ENCODE results near the gene MTG2.

Gene MTG2

DNA sequence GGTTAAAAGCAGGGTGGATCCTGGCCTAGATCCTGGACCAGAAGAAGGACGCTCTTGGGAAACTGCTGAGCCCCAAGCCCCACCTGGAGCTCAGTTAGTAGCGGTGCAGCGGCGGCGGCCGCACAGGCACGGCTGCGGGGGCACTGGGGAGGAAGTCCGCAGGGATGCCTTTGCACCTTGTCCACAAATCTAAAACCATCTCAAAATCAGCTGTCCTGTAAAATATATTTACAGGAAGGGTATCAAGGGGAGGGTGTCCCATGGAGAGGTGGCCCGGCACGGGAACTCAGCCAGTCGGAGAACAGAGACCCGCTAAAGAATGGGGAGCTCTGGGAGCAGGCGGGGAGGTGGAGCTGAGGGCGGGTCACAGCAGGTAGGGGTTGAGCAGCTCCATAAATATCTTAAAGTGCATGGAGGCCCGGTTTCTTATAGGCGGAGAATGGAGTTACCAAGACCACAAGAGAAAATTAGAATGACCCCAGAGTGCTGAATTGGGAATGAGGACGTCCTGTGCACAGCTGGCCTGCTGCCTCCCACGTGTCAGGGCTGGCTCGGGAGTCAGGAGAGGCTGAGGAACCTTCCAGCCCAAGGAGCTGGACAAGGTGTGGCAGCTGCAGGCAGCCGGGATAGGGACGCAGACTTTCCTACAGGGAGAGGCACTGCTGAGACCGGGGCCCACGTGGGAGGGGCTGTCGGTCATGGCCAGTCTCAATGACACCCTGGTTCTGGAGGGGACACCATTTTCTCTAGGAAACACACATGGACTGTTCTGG, 8.0 kb downstream of the MTG2 start:
- DNase-seq (ENCODE audit: low spot score), result no peak
- TF ChIP-seq CTCF (IDR thresholded peaks at IDR 0.05; ENCODE audit: extremely low read depth, insufficient read depth, missing control alignments), result no peak
- in situ Hi-C loops (cut with MboI; ENCODE audit: low pct_unique_long_range_greater_than_20kb, low sequenced_read_pairs, unreplicated experiment), result no loop called here

GRCh38 chr20:62191781-62192559, 9.1 kb downstream of the MTG2 start:
- TF ChIP-seq CTCF (IDR thresholded peaks at IDR 0.05; ENCODE audit: extremely low read depth, insufficient read depth, missing control alignments), result no peak
- no peak for DNase-seq (ENCODE audit: low spot score)
- in situ Hi-C loops (cut with MboI; ENCODE audit: low pct_unique_long_range_greater_than_20kb, low sequenced_read_pairs, unreplicated experiment), result no loop called here

- in situ Hi-C loops (cut with MboI; ENCODE audit: low pct_unique_long_range_greater_than_20kb, low sequenced_read_pairs, unreplicated experiment), result no loop called here
- no peak for TF ChIP-seq CTCF (IDR thresholded peaks at IDR 0.05; ENCODE audit: extremely low read depth, insufficient read depth, missing control alignments)
- no peak for DNase-seq (ENCODE audit: low spot score)
Observed at GRCh38 chr20:62192635-62193034, 9.8 kb downstream of the MTG2 start.

GRCh38 chr20:62193079-62194025, 10.5 kb downstream of the MTG2 start:
- in situ Hi-C loops (cut with MboI; ENCODE audit: low pct_unique_long_range_greater_than_20kb, low sequenced_read_pairs, unreplicated experiment), result no loop called here
- DNase-seq (ENCODE audit: low spot score), result no peak
- no peak for TF ChIP-seq CTCF (IDR thresholded peaks at IDR 0.05; ENCODE audit: extremely low read depth, insufficient read depth, missing control alignments)

GRCh38 chr20:62195075-62195405, 12.2 kb downstream of the MTG2 start:
- in situ Hi-C loops (cut with MboI; ENCODE audit: low pct_unique_long_range_greater_than_20kb, low sequenced_read_pairs, unreplicated experiment), result no loop called here
- TF ChIP-seq CTCF (IDR thresholded peaks at IDR 0.05; ENCODE audit: extremely low read depth, insufficient read depth, missing control alignments), result no peak
- DNase-seq (ENCODE audit: low spot score), result no peak

GRCh38 chr20:62195736-62196135, 12.9 kb downstream of the MTG2 start:
- in situ Hi-C loops (cut with MboI; ENCODE audit: low pct_unique_long_range_greater_than_20kb, low sequenced_read_pairs, unreplicated experiment), result no loop called here
- TF ChIP-seq CTCF (IDR thresholded peaks at IDR 0.05; ENCODE audit: extremely low read depth, insufficient read depth, missing control alignments), result no peak
- DNase-seq (ENCODE audit: low spot score), result no peak

Data from GM13977 (cell line).